Activated CD4-positive, alpha-beta memory T cell treated with anti-CD3 and anti-CD28 coated beads, Interleukin-2, amount 10 ng/mL, durations not matched to agents 7 days and 5 days (primary cell): ENCODE data around the gene CEP63. TPM values are rescaled to one million over a fixed set of nuclear protein-coding genes. Genes with fewer than 3 reads are reported as not detected.
A peak's percentile ranks its signal among the peaks of the same experiment; 100 is the strongest.

Source experiments
- CTCF ChIA-PET: fragments of 350-600 bp; sonication (Branson Sonifier 250); formaldehyde crosslinking; loops from one replicate; lab custom pipeline; 2021; ENCODE audit warnings: antibody characterized with exemption, inconsistent platforms; lab: Charles Lee
- POLR2A ChIA-PET: fragments of 350-600 bp; sonication (Branson Sonifier 250); formaldehyde crosslinking; loops from one replicate; lab custom pipeline; 2021; ENCODE audit warnings: antibody characterized with exemption; lab: Charles Lee
- DNase-seq: peaks from one replicate; pipeline ENCODE4 v3.0.0-alpha.2; 2020
- H3K27ac Mint-ChIP-seq: one replicate; pipeline ENCODE4 v1.8.0; 2021; ENCODE audit warnings: mild to moderate bottlenecking, mixed read lengths
- H3K27me3 Mint-ChIP-seq: one replicate; pipeline ENCODE4 v1.8.0; 2021; ENCODE audit warnings: mixed read lengths
- H3K36me3 Mint-ChIP-seq: one replicate; pipeline ENCODE4 v1.8.0; 2021; ENCODE audit warnings: low read depth, mixed read lengths
- H3K4me1 Mint-ChIP-seq: one replicate; pipeline ENCODE4 v1.8.0; 2021; ENCODE audit warnings: mixed read lengths
- H3K4me3 Mint-ChIP-seq: one replicate; pipeline ENCODE4 v1.8.0; 2021; ENCODE audit warnings: mild to moderate bottlenecking, mixed read lengths
- H3K9me3 Mint-ChIP-seq: one replicate; pipeline ENCODE4 v1.8.0; 2021; ENCODE audit warnings: mixed read lengths
- total RNA-seq, 2 experiments: library from RNA; stranded (reverse); gene quantifications; one replicate each; pipeline ENCODE4 v1.2.3, GENCODE V29; 2021

Gene CEP63
- total RNA-seq, 2 experiments from 2014 or later: 22.4 to 24.2 TPM

DNA sequence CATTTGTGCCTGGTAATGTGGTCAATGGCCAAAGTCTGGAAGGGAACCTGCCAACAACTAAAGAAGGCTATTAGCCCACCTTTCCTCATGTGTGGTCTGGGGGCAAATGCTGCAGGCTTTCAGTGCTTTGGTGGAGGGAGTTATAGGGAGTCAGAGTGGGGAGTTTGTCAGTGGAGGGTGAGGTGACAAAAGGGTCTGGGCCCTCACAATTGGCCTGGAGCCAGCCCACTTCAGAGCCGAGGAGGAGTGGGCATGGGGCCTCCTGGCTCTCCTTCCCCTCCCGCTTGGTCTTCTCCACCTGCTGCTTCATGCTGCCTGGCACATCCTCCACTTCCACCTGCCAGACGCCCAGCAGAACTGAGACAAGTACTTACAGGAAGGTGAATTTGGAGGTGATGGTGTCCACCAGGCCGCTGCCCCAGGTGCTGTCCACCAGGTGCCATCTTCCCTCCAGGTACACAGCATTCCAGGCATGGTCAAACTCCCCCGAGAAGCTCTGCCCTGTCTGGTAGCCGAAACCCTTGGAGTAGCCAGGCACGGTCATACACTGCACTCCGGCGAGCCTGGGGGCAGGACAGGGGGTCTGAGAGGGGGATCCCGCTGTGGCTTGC lies 124.1 kb downstream of the CEP63 start:
- Mint-ChIP-seq H3K36me3 (no peaks in the 10 kb centered on the region), H3K4me1 (no peaks in the 10 kb centered on the region), H3K9me3 (no peaks in the 10 kb centered on the region), H3K27ac (no peak overlapping the region), H3K27me3 (peaks cover 4% of the 10 kb centered on the region), H3K4me3 (no peak overlapping the region)
- ChIA-PET CTCF (no interaction called here), POLR2A (no interaction called here)
- DNase-seq: no peak

DNA sequence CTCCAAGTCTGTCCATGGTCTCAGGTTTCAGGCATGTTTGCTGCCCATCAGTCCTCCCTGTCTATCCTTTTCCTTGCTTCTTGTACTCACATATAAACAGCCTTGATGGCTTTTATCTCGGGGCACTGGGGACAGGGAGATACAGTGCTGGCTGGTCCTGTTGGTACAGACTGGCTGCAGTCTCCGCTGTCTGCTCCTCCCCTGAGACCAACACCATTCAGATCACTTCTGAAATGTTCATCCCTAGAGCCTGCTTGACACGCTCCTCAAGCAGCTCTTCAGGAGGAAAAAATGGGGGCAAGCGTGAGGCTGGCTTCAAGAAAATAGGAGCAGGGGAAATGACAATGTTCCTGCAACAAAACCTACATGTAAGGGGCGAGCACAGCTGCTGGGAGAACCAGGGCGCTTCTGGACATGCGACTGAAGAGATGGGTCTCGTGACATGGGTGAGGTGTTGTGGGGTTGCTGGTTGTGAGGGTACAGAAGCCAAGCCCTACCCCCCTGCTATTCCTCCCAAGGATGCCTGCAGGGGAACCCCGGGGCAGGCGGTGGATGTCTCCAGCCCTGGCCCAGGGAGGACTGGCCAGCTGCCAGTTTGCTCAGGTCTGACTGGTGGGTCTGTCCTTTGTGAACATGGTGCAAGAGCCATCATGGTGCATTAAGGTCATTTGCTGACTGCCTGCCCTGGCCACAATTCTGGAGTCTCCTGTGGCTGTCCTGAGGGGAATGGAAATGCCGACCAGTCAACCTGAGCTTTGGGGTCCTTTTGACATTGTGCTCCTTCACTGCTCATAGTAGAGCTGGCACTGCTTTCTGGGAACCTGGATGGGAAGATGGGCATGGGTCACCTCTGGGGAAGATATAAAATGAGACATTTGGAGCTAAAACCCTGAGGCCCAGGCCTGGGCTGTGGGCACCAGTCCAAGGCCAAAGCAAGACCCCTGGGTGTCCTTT lies 124.9 kb downstream of the CEP63 start:
- ChIA-PET POLR2A (no interaction called here), CTCF (no interaction called here)
- H3K27ac Mint-ChIP-seq: no peak overlapping the region
- DNase-seq: no peak
- H3K4me1 Mint-ChIP-seq: no peaks in the 10 kb centered on the region
- H3K4me3 Mint-ChIP-seq: no peak overlapping the region
- H3K36me3 Mint-ChIP-seq: no peaks in the 10 kb centered on the region
- peaks cover 4% of the 10 kb centered on the region for H3K27me3 Mint-ChIP-seq
- no peaks in the 10 kb centered on the region for H3K9me3 Mint-ChIP-seq

DNA sequence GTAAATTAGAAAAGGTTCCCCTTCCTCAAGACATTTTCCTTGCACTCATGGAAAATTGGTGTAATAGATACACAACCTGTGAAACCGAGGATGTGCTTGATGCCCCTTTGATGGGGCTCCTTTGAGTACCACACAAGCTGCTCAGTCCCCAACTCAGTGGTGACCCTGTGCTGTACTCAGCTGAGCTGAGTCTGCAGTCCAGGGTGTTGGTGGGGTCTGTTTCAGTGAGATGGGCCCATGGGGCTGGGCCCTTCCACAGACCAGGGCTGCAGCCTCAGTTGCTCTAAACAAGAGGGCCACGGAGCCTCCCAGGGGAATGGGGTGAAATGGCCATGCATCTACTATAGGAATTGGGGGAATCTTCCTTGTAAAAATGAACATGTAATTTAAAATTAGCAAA lies 125.7 kb downstream of the CEP63 start:
- Mint-ChIP-seq H3K9me3 (no peaks in the 10 kb centered on the region), H3K4me3 (no peak overlapping the region), H3K4me1 (no peaks in the 10 kb centered on the region), H3K36me3 (no peaks in the 10 kb centered on the region), H3K27me3 (peaks cover 3% of the 10 kb centered on the region), H3K27ac (no peak overlapping the region)
- CTCF ChIA-PET: no interaction called here
- POLR2A ChIA-PET: no interaction called here
- DNase-seq: no peak

DNA sequence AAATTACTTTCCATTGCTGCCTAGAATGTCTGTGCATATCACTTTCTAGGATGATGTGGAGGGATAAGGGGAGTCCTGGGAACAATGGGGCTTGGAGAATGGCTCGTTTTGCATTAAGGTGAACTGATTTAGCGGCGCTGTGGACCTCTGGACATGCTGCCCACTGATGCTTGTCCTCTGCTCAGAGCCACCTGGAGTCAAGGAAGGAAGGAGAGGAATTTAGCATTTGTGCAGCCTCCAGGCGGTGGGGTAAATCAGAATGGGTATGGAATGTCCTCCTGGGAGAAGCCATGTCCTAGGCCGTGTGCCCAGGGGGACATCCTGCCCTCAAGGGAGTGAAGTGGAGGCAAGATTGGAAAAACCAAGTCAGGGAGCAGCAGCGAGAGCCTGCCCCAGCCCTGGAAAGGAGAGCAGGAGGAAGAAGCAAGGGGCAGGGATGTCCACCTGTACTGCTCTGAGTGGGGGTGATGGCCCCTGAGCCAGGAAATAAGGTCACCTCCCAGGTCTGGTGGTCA lies 127.2 kb downstream of the CEP63 start:
- no peak overlapping the region for H3K27ac Mint-ChIP-seq
- POLR2A ChIA-PET: no interaction called here
- H3K4me3 Mint-ChIP-seq: no peak overlapping the region
- CTCF ChIA-PET: no interaction called here
- H3K36me3 Mint-ChIP-seq: no peaks in the 10 kb centered on the region
- H3K9me3 Mint-ChIP-seq: no peaks in the 10 kb centered on the region
- H3K4me1 Mint-ChIP-seq: no peaks in the 10 kb centered on the region
- no peaks in the 10 kb centered on the region for H3K27me3 Mint-ChIP-seq
- DNase-seq: no peak

DNA sequence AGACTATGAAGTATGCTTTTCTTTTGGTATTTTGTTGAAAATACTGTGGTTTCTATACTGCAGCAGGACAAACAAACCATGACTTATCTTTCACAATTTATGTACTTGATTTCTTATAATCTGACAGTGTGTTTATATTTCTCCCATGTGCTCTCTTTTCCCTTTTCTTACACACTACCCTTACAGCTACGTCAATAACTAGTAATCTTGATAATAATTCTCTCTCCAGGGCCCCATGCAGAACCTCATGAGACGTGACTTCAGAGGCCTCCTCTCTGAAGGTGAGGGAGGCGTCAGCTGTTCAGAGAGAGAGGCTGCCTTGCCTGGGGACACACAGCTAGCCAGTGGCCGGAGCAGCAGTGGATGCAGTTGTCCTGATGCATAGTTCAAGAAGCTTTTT lies 129.1 kb downstream of the CEP63 start:
- Mint-ChIP-seq H3K4me1 (no peaks in the 10 kb centered on the region), H3K9me3 (no peaks in the 10 kb centered on the region), H3K4me3 (no peak overlapping the region), H3K27me3 (no peaks in the 10 kb centered on the region), H3K27ac (no peak overlapping the region), H3K36me3 (no peaks in the 10 kb centered on the region)
- CTCF ChIA-PET: interaction anchor here (1.3 kb wide), 1 partner anchor 14 kb away, joined by 6 read pairs; no protein-coding TSS in a partner anchor
- DNase-seq: no peak
- POLR2A ChIA-PET: no interaction called here

DNA sequence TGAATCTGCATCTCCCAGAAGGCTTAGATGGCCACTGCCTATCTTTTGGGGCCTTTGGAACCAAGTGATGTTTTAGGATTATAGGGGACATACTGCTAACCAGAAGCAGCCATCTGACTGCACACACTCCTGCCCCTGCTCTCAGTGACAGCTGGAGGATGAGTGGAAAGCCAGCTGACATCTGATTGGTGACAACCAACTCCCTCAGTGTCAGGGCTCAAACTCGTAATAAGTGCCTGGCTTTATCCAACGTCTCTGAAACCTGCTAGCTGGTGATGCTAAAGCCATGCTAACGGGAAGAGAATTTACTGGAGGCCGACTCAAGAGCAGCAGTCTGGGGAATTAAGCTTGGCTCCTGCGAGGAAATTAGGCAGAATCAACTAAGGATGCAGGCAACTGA lies 129.9 kb downstream of the CEP63 start:
- ChIA-PET CTCF (interaction anchor here (0.5 kb wide), 1 partner anchor 39 kb away, joined by 3 read pairs; no protein-coding TSS in a partner anchor), POLR2A (no interaction called here)
- H3K4me1 Mint-ChIP-seq: no peaks in the 10 kb centered on the region
- no peaks in the 10 kb centered on the region for H3K27me3 Mint-ChIP-seq
- DNase-seq: peak; percentile 4
- no peaks in the 10 kb centered on the region for H3K9me3 Mint-ChIP-seq
- H3K4me3 Mint-ChIP-seq: no peak overlapping the region
- H3K36me3 Mint-ChIP-seq: no peaks in the 10 kb centered on the region
- H3K27ac Mint-ChIP-seq: no peak overlapping the region

DNA sequence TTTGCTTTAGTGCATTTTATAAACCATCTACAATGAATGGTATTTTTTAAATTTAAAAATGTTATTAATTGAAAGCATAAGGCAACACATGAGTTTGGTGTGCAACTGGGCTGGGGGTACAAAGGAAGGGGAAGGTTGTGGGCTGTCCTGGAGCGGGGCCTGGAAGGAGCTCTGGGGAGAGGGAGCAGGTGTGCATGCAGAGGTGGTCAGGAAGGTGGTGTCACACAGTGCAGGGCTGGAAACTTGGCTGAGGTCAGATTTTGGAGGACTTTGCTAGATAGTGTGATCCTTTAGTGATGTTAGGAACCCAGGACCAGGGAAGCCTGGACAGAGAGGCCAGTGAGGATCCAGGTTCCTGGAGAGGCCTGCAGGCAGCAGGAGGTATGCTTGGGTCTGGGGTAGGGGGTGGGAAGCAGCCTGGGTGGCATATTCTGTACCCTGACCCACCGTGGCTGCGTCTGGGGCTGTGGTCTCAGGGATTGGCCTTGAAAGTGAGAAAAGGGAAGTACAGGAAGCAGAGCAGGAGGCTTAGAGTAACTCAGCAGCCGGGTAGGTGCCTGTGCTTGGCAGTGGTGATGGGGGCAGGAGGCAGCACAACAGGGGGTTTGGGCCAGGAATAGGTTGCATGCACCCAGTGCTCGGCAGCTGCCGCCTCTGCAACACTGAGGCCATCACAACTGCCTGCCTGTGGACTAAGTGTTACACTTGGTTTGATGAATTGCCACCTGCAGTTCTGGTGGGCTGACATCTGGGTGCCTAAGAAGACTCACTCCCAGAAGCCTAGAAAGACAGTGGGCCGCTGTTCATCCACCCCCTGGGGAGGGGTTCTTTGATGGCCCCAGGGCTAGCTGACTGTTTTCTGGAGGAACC lies 132.0 kb downstream of the CEP63 start:
- H3K4me3 Mint-ChIP-seq: no peak overlapping the region
- no peak overlapping the region for H3K27ac Mint-ChIP-seq
- no peaks in the 10 kb centered on the region for H3K4me1 Mint-ChIP-seq
- DNase-seq: peak; percentile 9
- H3K9me3 Mint-ChIP-seq: no peaks in the 10 kb centered on the region
- no peaks in the 10 kb centered on the region for H3K36me3 Mint-ChIP-seq
- ChIA-PET POLR2A (no interaction called here), CTCF (interaction anchor here (1.4 kb wide), 1 partner anchor 17 kb away, joined by 3 read pairs; no protein-coding TSS in a partner anchor)
- no peaks in the 10 kb centered on the region for H3K27me3 Mint-ChIP-seq

DNA sequence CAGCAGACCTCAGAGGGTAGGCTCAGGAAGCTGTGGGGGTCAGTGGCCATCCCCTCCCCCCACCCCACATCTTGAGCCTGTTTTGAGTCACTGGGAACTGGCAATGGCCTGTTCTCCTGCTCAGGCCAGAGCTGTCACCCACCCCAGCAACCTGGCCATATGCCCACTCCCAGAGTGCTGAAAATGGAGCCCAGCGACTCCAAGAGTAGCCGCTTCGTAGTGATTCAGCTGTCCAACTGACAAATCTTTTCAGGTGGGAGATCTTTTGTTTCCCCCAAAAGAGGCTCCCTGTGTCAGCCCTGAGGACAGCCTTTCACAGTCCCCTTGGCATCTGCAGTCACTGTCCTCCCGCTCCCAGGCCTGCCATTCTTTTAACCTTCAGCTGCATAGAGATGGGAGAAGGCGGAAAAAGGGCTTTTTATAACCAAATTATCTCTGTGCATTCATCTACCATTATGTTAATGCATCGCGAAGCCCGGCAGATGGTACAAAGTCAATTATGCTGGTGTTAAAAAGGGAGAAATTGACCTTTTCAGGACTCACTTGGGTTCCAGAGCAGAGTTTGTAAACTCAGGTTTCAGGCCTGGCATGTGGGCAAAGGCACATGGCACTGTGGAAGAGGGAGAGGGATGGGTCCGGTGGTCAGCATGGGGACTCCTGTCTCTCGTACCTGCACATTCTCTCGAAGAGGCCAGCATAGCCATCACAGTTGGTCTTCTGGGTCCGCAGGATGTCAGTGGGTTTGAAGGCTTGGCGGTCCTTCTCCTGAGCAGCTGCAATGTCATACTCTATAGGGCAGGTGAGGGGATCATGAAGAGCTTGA lies 132.8 kb downstream of the CEP63 start:
- no peaks in the 10 kb centered on the region for H3K36me3 Mint-ChIP-seq
- H3K4me1 Mint-ChIP-seq: no peaks in the 10 kb centered on the region
- H3K4me3 Mint-ChIP-seq: no peak overlapping the region
- no peaks in the 10 kb centered on the region for H3K9me3 Mint-ChIP-seq
- peak; percentile 3 for DNase-seq
- ChIA-PET CTCF (no interaction called here), POLR2A (no interaction called here)
- no peak overlapping the region for H3K27ac Mint-ChIP-seq
- no peaks in the 10 kb centered on the region for H3K27me3 Mint-ChIP-seq

DNA sequence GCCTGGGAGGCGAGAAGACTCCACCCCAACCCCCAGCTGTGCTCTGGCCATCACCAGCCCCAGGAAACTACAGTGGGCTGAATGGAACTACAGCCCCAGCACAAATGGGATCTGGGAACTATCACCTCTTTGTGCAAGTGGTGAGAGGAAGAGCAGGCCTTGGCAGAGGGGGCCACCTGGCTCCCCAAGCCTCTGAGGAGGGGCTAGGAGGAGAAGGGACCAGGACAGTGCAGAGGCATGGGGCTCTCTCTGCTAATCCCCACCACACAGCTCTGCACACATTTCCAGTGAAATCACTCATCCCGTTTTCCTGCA lies 133.4 kb downstream of the CEP63 start:
- no peaks in the 10 kb centered on the region for H3K27me3 Mint-ChIP-seq
- no peaks in the 10 kb centered on the region for H3K36me3 Mint-ChIP-seq
- H3K27ac Mint-ChIP-seq: no peak overlapping the region
- no peak for DNase-seq
- no peak overlapping the region for H3K4me3 Mint-ChIP-seq
- ChIA-PET CTCF (no interaction called here), POLR2A (no interaction called here)
- H3K9me3 Mint-ChIP-seq: no peaks in the 10 kb centered on the region
- no peaks in the 10 kb centered on the region for H3K4me1 Mint-ChIP-seq

DNA sequence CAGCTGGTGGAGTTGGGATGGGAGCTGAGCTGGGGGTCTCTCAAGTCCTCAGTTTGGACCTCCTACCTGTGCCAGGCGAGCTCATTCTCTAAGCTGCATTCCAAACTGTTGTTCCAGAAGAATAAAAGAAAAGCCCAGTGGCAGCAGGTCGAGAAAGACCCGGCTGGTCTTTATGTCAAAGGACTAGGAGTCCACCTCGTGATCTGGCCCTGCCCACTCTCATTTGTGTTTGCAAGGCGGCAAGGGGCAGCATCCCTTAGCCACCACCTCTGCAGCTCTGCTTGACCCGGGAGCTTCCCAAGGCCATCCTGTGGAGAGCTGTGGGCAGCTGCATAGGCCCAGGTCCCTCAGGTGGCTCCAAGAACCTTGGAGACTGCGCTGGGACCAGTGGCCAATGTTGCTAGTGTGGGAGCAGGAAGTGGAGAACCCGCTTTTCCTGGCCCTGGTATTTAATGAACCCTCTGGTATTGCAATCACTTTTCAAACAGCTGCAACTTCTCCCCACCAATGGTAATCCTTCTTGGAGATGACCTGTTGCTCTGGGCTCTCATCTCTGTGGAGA lies 134.1 kb downstream of the CEP63 start:
- ChIA-PET CTCF (no interaction called here), POLR2A (no interaction called here)
- Mint-ChIP-seq H3K27me3 (no peaks in the 10 kb centered on the region), H3K9me3 (no peaks in the 10 kb centered on the region), H3K27ac (no peak overlapping the region), H3K4me1 (no peaks in the 10 kb centered on the region), H3K4me3 (no peak overlapping the region), H3K36me3 (no peaks in the 10 kb centered on the region)
- peak; percentile 3 for DNase-seq

DNA sequence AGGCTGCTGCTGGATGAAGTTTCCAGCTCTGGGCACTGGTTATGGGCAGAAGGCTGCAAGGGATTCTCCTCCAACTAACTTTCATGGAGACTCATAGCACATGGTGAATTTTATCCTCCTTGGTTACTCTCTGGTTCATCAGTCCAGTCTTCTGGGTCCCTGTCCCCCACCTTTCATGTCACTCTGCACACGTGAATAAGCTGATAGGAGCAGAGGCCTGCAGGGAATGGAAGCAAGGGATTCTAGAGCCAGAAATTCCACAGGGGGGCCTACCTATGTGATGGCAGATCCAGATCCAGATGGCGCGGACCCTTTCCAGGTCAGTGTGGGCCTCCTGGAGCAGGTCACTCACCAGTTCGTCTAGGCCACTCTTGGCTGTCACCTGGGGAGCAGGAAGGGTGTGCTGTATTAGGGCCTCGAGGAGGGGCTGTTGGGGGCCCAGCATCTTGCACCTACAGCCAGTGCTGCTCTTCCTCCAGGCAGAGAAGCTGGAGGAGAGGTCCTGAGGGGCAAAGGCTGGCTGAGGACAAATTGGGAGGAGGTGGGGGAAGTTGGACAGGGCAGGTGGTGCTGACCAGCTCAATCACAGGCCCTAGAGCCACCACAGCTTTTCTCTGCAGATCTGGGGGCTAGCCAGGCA lies 134.7 kb downstream of the CEP63 start:
- CTCF ChIA-PET: no interaction called here
- no peak overlapping the region for H3K27ac Mint-ChIP-seq

DNA sequence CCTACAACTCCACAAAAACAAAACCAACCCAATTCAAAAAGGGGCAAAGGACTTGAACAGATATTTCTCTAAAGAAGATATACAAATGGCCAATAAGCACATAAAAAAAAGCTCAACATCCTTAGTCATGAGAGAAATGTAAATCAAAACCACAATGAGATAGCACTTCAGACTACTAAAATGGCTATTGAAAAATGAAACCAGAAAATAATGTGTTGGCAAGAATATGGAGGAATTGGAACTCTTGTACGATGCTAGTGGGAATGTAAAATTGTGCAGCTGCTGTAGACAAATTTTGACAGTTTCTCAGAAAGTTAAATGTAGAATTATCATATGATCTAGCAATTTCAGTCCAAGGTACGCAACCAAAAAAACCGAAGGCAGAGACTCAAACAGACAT lies 136.0 kb downstream of the CEP63 start:
- H3K9me3 Mint-ChIP-seq: no peaks in the 10 kb centered on the region
- H3K4me1 Mint-ChIP-seq: no peaks in the 10 kb centered on the region
- POLR2A ChIA-PET: no interaction called here
- CTCF ChIA-PET: interaction anchor here (1.2 kb wide), 1 partner anchor 21 kb away, joined by 4 read pairs; no protein-coding TSS in a partner anchor
- H3K27ac Mint-ChIP-seq: no peak overlapping the region
- H3K4me3 Mint-ChIP-seq: no peak overlapping the region
- H3K36me3 Mint-ChIP-seq: no peaks in the 10 kb centered on the region
- no peak for DNase-seq
- no peaks in the 10 kb centered on the region for H3K27me3 Mint-ChIP-seq

More for the DNA sequence above, 134.7 kb downstream of the CEP63 start:
- H3K4me3 Mint-ChIP-seq: no peak overlapping the region
- DNase-seq: no peak
- no peaks in the 10 kb centered on the region for H3K27me3 Mint-ChIP-seq
- H3K4me1 Mint-ChIP-seq: no peaks in the 10 kb centered on the region
- POLR2A ChIA-PET: no interaction called here
- no peaks in the 10 kb centered on the region for H3K9me3 Mint-ChIP-seq
- no peaks in the 10 kb centered on the region for H3K36me3 Mint-ChIP-seq
